Astrocyte (in vitro differentiated cells and primary cell): Measurements from ENCODE around the gene HBA2.
"Not testable (repeated sequence)": the region's sequence is repeated elsewhere in the genome, so short reads cannot be mapped to it uniquely, and the experiment has no call there.

ENCODE experiments used
- EZH2 ChIP-seq: IDR thresholded peaks from 2 replicates; pipeline ENCODE4 v1.6.1; 2012; ENCODE audit warnings: mild to moderate bottlenecking, low read length, inconsistent platforms; ENCODE audit not compliant: insufficient read depth
- TF ChIP-seq, protein P1 (sequence below): IDR thresholded peaks from 2 replicates; pipeline ENCODE4 v1.5.1; 2011; ENCODE audit warnings: low read depth, mild to moderate bottlenecking, inconsistent platforms, low read length, moderate library complexity; ENCODE audit not compliant: insufficient read depth

- TF ChIP-seq, protein P1, sequence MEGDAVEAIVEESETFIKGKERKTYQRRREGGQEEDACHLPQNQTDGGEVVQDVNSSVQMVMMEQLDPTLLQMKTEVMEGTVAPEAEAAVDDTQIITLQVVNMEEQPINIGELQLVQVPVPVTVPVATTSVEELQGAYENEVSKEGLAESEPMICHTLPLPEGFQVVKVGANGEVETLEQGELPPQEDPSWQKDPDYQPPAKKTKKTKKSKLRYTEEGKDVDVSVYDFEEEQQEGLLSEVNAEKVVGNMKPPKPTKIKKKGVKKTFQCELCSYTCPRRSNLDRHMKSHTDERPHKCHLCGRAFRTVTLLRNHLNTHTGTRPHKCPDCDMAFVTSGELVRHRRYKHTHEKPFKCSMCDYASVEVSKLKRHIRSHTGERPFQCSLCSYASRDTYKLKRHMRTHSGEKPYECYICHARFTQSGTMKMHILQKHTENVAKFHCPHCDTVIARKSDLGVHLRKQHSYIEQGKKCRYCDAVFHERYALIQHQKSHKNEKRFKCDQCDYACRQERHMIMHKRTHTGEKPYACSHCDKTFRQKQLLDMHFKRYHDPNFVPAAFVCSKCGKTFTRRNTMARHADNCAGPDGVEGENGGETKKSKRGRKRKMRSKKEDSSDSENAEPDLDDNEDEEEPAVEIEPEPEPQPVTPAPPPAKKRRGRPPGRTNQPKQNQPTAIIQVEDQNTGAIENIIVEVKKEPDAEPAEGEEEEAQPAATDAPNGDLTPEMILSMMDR, result not testable (repeated sequence)
- not testable (repeated sequence) for TF ChIP-seq EZH2
These were observed 9.5 kb upstream of the HBA2 start for GRCh38 chr16:163139-163538.
